Endothelial cell of umbilical vein (primary cell): ENCODE measurements around the gene RAD51B.

ENCODE experiments used
- EZH2 ChIP-seq: IDR thresholded peaks from 2 replicates; pipeline ENCODE4 v1.6.1; 2012; ENCODE audit warnings: borderline replicate concordance, low read depth, mild to moderate bottlenecking, moderate library complexity, low read length, inconsistent platforms; ENCODE audit not compliant: severe bottlenecking
- TF ChIP-seq, protein P1 (sequence below), 2 donors: IDR thresholded peaks; 1 replicate in 1 of 2; 2 replicates in 1 of 2; pipeline ENCODE4 v1.5.1; 2011; ENCODE audit warnings: low read length in 2 of 2, mild to moderate bottlenecking in 2 of 2, moderate library complexity in 2 of 2, control low read depth in 1 of 2, inconsistent platforms in 1 of 2, low read depth in 1 of 2; ENCODE audit not compliant: insufficient read depth in 1 of 2; ENCODE audit errors: extremely low read depth in 1 of 2

DNA sequence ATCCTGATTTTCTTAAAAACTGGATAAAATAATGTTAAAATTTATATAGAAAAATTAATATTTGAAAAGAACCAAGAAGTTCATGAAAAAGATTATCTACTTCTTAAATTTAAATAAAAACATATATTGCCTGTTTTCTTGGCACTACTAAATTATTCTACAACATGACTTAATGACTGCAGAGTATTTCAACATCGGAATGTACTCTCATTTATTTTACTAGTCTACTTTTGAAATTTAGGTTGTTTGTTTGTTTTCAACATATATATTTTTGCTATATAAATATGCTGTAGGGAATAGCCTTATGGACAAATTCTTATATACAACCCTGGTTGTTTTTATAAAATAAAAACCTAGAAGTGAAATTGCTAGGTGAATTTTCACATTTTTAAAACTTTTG, 231.6 kb downstream of the RAD51B start:
- TF ChIP-seq, protein P1, sequence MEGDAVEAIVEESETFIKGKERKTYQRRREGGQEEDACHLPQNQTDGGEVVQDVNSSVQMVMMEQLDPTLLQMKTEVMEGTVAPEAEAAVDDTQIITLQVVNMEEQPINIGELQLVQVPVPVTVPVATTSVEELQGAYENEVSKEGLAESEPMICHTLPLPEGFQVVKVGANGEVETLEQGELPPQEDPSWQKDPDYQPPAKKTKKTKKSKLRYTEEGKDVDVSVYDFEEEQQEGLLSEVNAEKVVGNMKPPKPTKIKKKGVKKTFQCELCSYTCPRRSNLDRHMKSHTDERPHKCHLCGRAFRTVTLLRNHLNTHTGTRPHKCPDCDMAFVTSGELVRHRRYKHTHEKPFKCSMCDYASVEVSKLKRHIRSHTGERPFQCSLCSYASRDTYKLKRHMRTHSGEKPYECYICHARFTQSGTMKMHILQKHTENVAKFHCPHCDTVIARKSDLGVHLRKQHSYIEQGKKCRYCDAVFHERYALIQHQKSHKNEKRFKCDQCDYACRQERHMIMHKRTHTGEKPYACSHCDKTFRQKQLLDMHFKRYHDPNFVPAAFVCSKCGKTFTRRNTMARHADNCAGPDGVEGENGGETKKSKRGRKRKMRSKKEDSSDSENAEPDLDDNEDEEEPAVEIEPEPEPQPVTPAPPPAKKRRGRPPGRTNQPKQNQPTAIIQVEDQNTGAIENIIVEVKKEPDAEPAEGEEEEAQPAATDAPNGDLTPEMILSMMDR (IDR thresholded peaks at IDR 0.05; ENCODE audit: extremely low read depth in 1 of 2, insufficient read depth in 1 of 2, low read depth in 1 of 2, low read length in 2 of 2): no peak
- no peak for TF ChIP-seq EZH2
